Tibial artery (tissue), 4 donors: ENCODE results near the gene LGALS7B.
"Not testable (repeated sequence)": the region's sequence is repeated elsewhere in the genome, so short reads cannot be mapped to it uniquely, and the experiment has no call there.

Experiments
- DNase-seq, 2 donors: peaks; one replicate each; pipeline ENCODE4 v3.0.0-alpha.2; 2019
- H3K27ac ChIP-seq, 2 donors: fragments of 200-600 bp; sonication (generic) in 1 of 2; 1 replicate in 1 of 2; 2 replicates in 1 of 2; pipeline ENCODE4 v1.5.1; 2018 to 2019; ENCODE audit warnings: mild to moderate bottlenecking in 1 of 2
- H3K27me3 ChIP-seq, 2 donors: fragments of 200-600 bp; sonication (generic) in 1 of 2; one replicate each; pipeline versions ENCODE4 v1.5.1 to v1.6.0; 2016 to 2019
- H3K36me3 ChIP-seq, 3 donors: fragments of 200-600 bp; sonication (generic) in 2 of 3; one replicate each; pipeline ENCODE4 v1.5.1; 2016 to 2019; ENCODE audit warnings: mild to moderate bottlenecking in 2 of 3
- H3K4me1 ChIP-seq, 4 donors: fragments of 200-600 bp; sonication (generic) in 2 of 4; 1 replicate in 3 of 4; 2 replicates in 1 of 4; pipeline ENCODE4 v1.5.1; 2016 to 2019
- H3K4me3 ChIP-seq, 2 donors: fragments of 200-600 bp; sonication (generic) in 1 of 2; 1 replicate in 1 of 2; 2 replicates in 1 of 2; pipeline ENCODE4 v1.5.1; 2018 to 2019; ENCODE audit warnings: mild to moderate bottlenecking in 2 of 2
- H3K9me3 ChIP-seq, 3 donors: fragments of 200-600 bp; sonication (generic) in 1 of 3; one replicate each; pipeline ENCODE4 v1.5.1; 2016 to 2019
- intact Hi-C: fragments of 100-400 bp; cut with DNase I; formaldehyde crosslinking; loops from one replicate; pipeline ENCODE4 v1.15.0; 2023; ENCODE audit warnings: low total_unique reads
- TF ChIP-seq, protein P1 (sequence below), 2 experiments: fragments of 200-600 bp in 1 of 2; fragments of 450-650 bp in 1 of 2; IDR thresholded peaks; one replicate each; pipeline ENCODE4 v1.5.1; 2017 to 2019; ENCODE audit warnings: antibody characterized with exemption in 2 of 2, mild to moderate bottlenecking in 1 of 2, moderate library complexity in 1 of 2

Gene LGALS7B

DNA sequence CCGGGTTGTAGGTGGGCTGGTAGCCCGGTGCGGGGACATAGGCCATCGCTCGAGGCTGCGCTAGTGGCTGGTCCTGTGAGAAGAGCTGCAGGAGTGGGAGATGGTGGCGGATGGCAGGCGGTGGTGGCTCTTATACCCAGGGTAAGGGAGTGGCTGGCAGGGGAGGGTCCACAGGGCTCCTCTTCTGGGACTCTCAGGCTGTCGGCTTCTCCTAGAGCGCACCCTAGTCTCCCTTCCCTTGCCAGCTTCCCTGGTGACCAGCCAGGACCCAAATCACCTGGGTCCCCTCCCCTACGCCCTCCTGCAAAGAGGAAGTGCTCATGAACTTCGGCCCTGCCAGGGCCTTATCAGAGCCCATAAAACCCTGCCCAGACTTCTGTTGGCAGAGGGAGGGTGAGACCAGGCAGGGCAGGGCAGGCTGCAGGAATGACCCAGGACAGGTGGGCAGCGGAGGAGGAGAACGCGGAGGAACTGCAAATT, 23.9 kb downstream of the LGALS7B start, which contains the start of gene LGALS4:
TSS of gene LGALS4 (minus strand) at position 105 of the 480 bp plus-strand sequence. CDS start at position 46, 59 bp downstream.
- intact Hi-C loops = no loop called here
- no peaks in the 10 kb centered on the region for H3K4me1 ChIP-seq
- H3K9me3 ChIP-seq = no peaks in the 10 kb centered on the region
- H3K27me3 ChIP-seq = no peaks in the 10 kb centered on the region
- no peak for DNase-seq
- H3K27ac ChIP-seq = no peak within 1 kb of the TSS
- no peak within 1 kb of the TSS for H3K4me3 ChIP-seq
- TF ChIP-seq, protein P1, sequence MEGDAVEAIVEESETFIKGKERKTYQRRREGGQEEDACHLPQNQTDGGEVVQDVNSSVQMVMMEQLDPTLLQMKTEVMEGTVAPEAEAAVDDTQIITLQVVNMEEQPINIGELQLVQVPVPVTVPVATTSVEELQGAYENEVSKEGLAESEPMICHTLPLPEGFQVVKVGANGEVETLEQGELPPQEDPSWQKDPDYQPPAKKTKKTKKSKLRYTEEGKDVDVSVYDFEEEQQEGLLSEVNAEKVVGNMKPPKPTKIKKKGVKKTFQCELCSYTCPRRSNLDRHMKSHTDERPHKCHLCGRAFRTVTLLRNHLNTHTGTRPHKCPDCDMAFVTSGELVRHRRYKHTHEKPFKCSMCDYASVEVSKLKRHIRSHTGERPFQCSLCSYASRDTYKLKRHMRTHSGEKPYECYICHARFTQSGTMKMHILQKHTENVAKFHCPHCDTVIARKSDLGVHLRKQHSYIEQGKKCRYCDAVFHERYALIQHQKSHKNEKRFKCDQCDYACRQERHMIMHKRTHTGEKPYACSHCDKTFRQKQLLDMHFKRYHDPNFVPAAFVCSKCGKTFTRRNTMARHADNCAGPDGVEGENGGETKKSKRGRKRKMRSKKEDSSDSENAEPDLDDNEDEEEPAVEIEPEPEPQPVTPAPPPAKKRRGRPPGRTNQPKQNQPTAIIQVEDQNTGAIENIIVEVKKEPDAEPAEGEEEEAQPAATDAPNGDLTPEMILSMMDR (IDR thresholded peaks at IDR 0.05) = no peak
- H3K36me3 ChIP-seq = peaks cover 26 to 34% (median 32%) of the 10 kb centered on the region in 3 donors

DNA sequence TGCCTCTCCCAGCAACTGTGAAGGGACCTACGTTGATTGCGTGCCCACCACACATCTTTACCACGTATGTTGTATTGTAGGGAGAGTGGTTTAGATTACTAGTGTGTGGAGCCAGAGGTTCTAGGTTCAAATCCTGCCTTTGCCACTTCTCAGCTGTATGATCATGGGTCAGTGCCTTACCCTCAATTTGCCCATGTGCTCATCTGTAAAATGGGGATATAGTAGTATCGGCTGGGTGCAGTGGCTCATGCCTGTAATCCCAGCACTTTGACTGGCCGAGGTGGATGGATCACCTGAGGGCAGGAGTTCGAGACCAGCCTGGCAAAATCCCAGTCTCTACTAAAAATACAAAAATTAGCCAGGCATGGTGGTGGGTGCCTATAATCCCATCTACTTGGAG, 24.3 kb downstream of the LGALS7B start:
- no peak for DNase-seq
- H3K4me3 ChIP-seq = no peak overlapping the region
- no peaks in the 10 kb centered on the region for H3K9me3 ChIP-seq
- H3K4me1 ChIP-seq = no peaks in the 10 kb centered on the region
- intact Hi-C loops = no loop called here
- H3K27me3 ChIP-seq = no peaks in the 10 kb centered on the region
- H3K36me3 ChIP-seq = peaks cover 26 to 39% (median 34%) of the 10 kb centered on the region in 3 donors
- H3K27ac ChIP-seq = no peak overlapping the region
- TF ChIP-seq, protein P1 (IDR thresholded peaks at IDR 0.05) = no peak

DNA sequence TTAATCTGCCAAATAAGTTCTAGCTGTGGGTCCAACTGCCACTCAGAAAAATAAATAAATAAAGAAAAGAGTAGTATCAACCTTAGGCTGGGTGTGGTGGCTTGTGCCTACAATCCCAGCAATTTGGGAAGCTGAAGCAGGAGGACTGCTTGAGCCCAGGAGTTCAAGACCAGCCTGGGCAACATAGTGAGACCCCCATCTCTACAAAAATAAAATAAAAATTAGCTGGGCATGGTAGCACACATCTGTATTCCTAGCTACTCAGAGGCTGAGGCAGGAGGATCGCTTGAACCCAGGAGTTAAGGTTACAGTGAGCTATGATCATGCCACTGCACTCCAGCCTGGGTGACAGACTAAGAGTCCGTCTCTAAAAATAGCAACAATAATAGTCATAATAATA, 24.9 kb downstream of the LGALS7B start:
- H3K4me1 ChIP-seq, H3K27ac ChIP-seq: not testable (repeated sequence)
- peaks cover 26 to 41% (median 34%) of the 10 kb centered on the region in 3 donors for H3K36me3 ChIP-seq

DNA sequence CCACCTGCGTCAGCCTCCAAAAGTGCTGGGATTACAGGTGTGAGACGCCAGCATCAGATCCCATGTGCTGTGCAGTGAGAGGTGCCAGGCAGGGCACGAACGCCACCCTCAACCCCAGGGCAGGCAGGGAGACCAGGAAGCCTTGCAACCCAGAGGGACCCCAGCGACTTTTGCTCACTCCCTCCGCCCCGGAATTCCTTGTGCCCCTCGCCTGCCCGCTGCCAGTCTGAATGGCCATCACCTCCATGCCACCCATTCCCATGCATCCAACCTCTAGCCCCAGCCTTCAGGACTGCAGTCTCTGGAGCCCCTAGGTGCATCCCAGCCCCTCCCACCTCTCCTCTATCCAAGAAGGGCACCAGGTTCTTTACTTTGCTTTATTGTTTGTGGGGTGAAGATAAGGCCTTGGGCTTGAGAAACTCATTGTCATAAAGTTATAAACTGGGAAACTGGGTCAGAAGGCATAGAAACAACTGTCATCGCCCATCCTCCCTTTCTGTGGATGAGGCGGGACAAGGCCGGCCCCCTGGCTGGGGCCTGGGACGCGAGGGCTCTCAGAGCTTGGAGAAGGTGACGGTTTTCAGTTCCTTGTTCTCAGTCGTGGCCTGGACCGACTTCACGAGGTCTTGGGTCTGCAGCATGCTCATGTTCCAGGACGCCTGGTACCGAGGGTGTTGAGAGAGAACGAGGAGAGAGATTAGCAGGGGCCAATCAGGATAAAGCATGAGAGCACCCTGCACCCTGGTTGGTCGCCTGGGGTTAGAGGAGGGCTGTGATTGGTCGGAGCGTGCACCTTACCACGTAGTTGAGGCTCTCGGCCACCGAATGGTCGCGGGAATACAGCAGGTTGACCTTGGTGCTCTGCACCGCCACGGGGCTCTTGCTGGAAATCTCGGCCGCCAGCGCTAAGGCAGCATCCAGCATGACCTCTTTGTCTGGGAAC, 26.3 kb downstream of the LGALS7B start:
- no peaks in the 10 kb centered on the region for H3K4me1 ChIP-seq
- no peak overlapping the region for H3K4me3 ChIP-seq
- no peak overlapping the region for H3K27ac ChIP-seq
- DNase-seq = no peak
- intact Hi-C loops = no loop called here
- H3K36me3 ChIP-seq = peaks cover 26 to 47% (median 35%) of the 10 kb centered on the region in 3 donors
- H3K9me3 ChIP-seq = no peaks in the 10 kb centered on the region
- H3K27me3 ChIP-seq = no peaks in the 10 kb centered on the region
- TF ChIP-seq, protein P1 (IDR thresholded peaks at IDR 0.05) = no peak

More for the DNA sequence above, 24.9 kb downstream of the LGALS7B start:
- intact Hi-C loops, H3K9me3 ChIP-seq, H3K27me3 ChIP-seq, DNase-seq, H3K4me3 ChIP-seq: not testable (repeated sequence)

DNA sequence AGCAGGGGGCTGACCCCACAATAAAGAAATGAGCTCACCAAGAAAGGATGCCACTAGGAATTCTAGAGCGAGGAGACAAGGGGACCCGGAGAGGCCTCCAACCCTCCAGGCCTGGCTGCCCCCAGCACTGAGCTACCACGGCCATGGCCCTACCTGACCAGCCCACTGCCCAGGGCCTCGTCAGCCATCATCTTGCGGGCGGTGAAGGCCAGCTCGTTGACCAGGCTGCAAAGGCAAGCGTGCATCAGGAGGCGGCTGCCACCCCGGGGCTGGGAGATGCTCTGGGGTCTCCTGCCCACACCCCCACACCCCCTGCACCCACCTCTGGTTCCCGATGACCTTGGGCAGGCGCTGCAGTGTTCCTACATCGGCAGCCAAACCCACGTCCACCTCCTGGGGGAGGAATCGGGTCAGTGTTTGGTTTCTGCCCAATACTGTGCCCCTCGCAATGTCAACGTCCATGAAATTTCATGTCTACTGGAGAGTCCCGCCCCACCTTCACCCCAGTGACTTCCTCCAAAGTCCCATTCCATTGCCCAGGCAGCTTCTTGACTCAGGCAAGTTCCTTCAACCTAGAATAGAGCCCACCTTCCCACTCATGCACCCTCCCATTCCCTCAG, 27.2 kb downstream of the LGALS7B start:
- intact Hi-C loops = no loop called here
- H3K27ac ChIP-seq = no peak overlapping the region
- H3K4me3 ChIP-seq = no peak overlapping the region
- TF ChIP-seq, protein P1 (IDR thresholded peaks at IDR 0.05) = no peak
- no peaks in the 10 kb centered on the region for H3K9me3 ChIP-seq
- H3K36me3 ChIP-seq = peaks cover 26 to 56% (median 44%) of the 10 kb centered on the region in 3 donors
- no peaks in the 10 kb centered on the region for H3K27me3 ChIP-seq
- DNase-seq = no peak
- H3K4me1 ChIP-seq = no peaks in the 10 kb centered on the region

DNA sequence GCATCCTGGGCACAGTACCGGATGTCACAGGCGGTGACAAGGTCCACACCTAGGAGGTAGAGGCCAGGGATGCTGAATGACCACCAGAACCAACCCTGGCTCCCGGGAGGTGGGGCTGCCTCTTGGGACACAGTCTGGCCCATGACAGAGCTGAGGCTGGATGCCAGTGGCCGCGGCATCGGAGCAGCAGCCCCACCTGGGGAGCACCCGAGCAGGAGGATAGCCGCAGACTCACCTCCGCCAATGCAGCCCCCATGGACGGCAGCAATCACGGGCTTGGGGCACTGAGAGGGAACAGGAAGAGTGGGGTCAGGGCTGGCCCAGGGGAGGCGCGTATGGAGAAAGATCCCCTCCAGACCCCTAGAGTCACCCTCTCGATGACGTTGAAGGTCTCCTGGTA, 28.1 kb downstream of the LGALS7B start:
- peaks cover 26 to 64% (median 53%) of the 10 kb centered on the region in 3 donors for H3K36me3 ChIP-seq
- TF ChIP-seq, protein P1 (IDR thresholded peaks at IDR 0.05) = no peak
- no peak for DNase-seq

More for the DNA sequence above, 28.1 kb downstream of the LGALS7B start:
- intact Hi-C loops = no loop called here
- no peaks in the 10 kb centered on the region for H3K4me1 ChIP-seq
- H3K27me3 ChIP-seq = no peaks in the 10 kb centered on the region
- H3K4me3 ChIP-seq = no peak overlapping the region
- H3K9me3 ChIP-seq = no peaks in the 10 kb centered on the region
- H3K27ac ChIP-seq = no peak overlapping the region
